ENCODE results near the gene SULT1C4. TPM values are rescaled to one million over a fixed set of nuclear protein-coding genes. Genes with fewer than 3 reads are reported as not detected.
"Not testable (repeated sequence)": the region's sequence is repeated elsewhere in the genome, so short reads cannot be mapped to it uniquely, and the experiment has no call there.

Gene SULT1C4
- 0.48 TPM for polyA plus RNA-seq (2013, experiment 1 of 2; ENCODE audit: insufficient read length)
- 1.6 TPM for polyA plus RNA-seq (2013, experiment 2 of 2; ENCODE audit: insufficient read length)

DNA sequence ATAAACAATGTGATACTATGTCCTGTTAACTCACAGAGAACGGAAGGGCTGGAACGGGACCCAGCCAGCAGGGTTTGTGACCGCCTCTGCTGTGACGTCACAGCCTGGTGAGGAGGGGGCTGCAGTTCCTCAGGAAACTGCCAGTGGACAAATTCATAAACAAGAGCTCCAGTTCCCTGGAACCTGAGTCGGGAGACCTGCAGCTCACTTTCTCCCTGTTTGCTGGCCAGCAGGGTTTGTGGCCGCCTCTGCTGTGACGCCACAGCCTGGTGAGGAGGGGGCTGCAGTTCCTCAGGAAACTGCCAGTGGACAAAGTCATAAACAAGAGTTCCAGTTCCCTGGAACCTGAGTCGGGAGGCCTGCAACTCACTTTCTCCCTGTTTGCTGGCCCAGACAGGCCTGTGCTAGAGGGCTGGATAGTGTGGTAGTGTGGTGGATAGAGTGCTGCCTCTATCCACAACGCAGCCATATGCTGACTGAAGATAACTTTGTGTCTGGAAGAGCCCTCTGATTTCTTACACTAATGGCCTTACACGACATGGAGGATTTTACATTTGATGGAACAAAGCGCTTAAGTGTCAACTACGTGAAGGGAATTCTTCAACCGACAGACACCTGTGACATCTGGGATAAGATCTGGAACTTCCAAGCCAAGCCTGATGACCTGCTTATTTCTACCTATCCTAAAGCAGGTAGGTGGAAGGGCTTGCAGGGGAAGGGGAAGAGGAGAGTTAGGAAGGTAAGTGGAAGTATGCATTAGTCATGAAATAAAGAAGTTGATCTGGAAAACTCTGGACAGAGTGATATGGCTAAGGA is at the start of gene SULT1C4:
Gene SULT1C4, plus strand, starts transcription at position 140 of the 816 bp plus-strand sequence. Its CDS starts 384 bp downstream, at position 524.
- peak; percentile 33 for DNase-seq

- DNase-seq = no peak
These were observed 48.0 kb upstream of the SULT1C4 start for GRCh38 chr2:108329771-108330170.

- peak; percentile 70 for DNase-seq
These were observed 46.8 kb upstream of the SULT1C4 start for GRCh38 chr2:108330979-108331378.

DNA sequence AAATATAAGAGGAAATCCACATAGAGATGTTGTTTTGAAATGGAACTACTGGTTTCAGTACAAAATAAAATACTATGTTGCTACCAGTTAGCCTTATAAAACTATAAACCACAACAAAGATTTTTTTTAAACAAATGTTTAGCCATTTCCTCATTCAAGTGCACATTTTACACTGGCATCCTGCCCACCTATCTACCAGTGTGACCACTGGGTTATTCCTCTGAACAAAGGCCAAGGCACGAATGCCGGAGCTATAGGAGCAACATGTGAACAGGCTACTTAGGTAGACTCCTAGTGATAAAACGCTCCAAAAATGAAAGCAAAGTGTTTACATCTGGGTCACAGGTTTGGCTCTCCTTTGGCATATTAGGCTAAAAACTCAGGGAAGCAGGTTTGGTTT is 31.8 kb upstream of the SULT1C4 start:
- DNase-seq = no peak

DNA sequence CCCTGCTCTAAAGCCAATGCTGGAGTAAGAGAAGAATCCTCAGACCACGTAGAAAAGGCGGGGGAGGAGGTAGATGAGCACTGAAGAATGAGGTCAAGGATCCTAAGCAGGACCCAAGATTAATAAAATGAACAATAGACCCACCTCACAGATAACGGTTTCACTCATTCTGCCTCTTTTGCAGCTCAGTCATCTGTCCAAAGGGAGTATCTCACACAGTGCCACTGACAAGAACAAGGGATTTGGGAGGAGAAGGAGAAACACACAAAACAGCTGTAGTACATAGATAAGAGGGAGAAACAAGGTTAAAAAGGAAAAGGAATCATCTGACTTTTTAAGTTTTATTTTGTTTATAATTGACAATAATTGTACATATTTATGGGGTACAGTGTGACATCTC is 30.9 kb upstream of the SULT1C4 start:
- DNase-seq = no peak

- no peak for DNase-seq
These were observed 30.0 kb upstream of the SULT1C4 start for GRCh38 chr2:108347786-108348185.

- no peak for DNase-seq
These were observed 28.8 kb upstream of the SULT1C4 start for GRCh38 chr2:108348816-108349570.

DNA sequence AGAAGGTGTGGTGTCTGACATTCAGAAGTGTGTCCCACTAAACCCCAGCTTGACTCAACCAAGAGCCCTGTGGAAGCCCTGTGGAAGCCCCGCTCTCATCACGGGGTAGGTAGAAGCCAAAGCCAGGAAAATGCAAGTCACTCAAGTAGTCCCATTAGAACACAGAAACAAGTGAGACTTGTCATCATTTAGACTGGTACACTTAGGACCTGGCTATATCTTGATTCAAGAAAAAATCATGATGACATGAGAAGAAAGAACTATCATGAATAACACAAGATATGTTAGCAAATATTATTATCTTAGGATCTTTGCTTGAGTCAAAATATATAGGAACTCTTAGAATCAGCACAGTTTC is 28.2 kb upstream of the SULT1C4 start:
- no peak for DNase-seq

- peak; percentile 32 for DNase-seq
These were observed 25.9 kb upstream of the SULT1C4 start for GRCh38 chr2:108351889-108352288.

GRCh38 chr2:108354136-108354535 is 23.6 kb upstream of the SULT1C4 start:
- no peak for DNase-seq

- DNase-seq = no peak
These were observed 21.6 kb upstream of the SULT1C4 start for GRCh38 chr2:108355906-108356734.

GRCh38 chr2:108359336-108359735 is 18.4 kb upstream of the SULT1C4 start:
- DNase-seq = not testable (repeated sequence)

DNA sequence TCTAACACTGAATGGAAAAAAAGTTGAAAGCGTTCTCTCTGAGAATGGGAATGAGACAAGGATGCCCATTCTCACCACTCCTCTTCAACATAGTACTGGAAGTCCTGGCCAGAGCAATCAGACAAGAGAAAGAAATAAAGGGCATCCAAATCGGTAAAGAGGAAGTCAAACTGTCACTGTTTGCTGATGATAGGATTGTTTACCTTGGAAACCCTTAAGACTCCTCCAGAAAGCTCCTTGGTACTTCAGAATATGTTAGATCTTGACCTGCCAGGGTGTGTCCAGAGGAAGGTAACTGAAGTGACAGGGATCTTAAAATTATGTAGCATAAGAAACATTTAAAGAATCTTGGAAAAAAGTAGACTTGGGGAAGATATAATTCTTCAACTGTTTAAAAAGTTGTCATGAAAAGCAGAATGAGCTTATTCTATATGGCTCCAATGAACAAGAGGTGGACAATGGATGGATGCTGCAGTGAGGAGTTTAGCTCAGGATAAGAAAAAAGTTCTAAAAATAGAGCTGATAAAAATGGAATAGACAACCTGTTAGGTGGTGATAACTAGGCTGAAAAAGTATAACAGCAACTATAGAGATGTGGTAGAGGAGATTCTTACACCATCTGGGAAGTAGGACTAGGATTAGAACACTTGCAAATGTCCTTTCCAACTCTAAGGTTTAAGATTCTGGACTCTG is 16.8 kb upstream of the SULT1C4 start:
- no peak for DNase-seq

DNA sequence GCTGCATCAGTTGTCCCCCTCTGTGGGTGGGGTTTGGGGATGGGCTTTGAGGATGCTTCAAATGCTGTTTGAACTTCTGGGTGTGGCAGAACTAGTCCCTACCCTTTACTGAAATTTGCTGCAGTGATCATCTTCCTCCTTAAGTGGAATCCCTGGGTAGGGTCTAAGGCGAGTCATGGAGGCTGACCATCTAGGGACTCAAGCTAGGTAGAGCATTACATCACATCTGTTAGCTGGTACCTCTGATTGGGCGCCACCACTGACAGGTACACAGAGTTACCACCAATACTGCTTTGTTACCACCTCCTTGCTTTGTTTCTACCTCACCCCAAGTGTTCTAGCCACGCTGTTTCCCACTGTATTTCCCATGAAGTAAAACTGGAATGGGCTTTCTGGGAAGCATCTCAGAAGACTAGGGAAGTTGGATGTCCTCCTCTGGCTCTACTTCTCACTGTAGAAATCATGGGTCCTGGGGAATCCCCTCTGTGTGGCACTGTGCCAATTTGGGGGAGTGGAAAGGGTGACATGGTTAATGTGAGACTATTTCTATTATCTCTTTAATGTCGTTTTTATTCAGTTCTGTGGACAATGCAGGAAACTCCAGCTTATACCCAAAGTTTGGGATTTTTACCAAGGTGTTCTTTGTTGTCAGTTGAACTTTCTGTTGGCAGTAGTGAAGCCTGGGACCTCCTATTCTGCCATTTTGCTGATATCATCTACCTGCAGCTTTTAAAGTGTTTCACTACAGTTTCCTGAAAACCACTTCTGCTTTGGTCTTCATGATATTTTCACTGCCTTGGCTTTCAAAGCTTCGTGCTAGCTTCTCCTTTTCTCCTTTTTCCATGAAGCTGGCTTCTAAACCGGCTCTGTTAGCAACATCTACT is 14.5 kb upstream of the SULT1C4 start:
- no peak for DNase-seq

DNA sequence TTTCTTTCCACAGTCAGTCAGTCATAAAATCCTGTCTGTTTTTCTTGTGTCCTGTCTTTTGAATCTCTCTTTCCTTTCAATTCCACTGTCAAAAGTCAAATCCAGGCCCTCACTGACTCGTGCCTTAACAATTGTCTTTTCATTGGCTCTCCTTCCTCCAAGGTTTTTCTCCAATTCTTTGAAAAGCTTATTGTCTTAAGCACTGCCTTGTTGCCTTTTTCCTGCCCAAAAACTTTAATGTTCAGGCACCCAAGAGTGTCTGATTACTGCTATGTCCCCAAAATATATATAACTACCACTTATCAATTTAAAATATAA is 13.9 kb upstream of the SULT1C4 start:
- peak; percentile 70 for DNase-seq

DNA sequence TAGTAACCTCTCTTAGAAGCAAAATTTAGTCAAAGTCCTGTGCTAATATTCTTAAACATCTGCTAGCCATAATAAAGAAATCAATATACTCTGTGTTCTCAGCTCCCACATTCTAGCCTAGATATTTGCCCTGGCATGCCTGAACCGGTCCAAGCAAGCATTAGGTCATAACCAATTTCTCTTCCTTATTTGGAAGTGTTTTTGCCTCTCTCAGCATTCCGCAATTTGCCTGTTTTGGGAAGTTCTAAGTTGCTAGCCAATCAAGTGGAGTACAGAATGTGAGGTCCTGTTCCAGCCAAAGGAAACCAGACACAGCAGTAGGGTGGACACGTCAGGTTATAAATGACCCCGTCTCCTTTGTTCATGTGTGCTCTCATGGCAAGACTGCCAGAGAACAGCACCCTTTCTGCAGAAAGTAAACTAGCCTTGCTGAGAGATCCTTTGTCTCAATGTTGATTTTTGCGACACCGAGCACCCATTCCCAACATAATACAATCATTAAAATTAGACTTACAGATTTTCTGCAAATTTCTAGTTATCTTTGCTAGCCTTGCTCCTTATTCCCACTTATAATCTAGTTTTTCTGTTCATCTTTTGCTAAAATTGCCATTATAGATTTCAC is 13.0 kb upstream of the SULT1C4 start:
- DNase-seq = peak; percentile 72

GRCh38 chr2:108365656-108366055 is 12.1 kb upstream of the SULT1C4 start:
- DNase-seq = no peak

- DNase-seq = no peak
These were observed 10.7 kb upstream of the SULT1C4 start for GRCh38 chr2:108367014-108367413.

GRCh38 chr2:108367561-108368175 is 10.1 kb upstream of the SULT1C4 start:
- peak; percentile 76 for DNase-seq

GRCh38 chr2:108369153-108369552 is 8.6 kb upstream of the SULT1C4 start:
- no peak for DNase-seq
